Esophagus squamous epithelium (tissue), 5 donors: ENCODE measurements around the gene CEP112. TPM values are rescaled to one million over a fixed set of nuclear protein-coding genes. Genes with fewer than 3 reads are reported as not detected.
"Not testable (repeated sequence)": the region's sequence is repeated elsewhere in the genome, so short reads cannot be mapped to it uniquely, and the experiment has no call there.

ENCODE experiments used
- DNase-seq: peaks from one replicate; lab custom pipeline; 2025; lab: John Stamatoyannopoulos, UW
- H3K27ac ChIP-seq, 4 donors: fragments of 200-600 bp; sonication (generic); one replicate each; pipeline ENCODE4 v1.5.1; 2016 to 2019; ENCODE audit warnings: mild to moderate bottlenecking in 1 of 4
- H3K27me3 ChIP-seq, 4 donors: fragments of 200-600 bp; sonication (generic); 1 replicate in 3 of 4; 2 replicates in 1 of 4; pipeline versions ENCODE4 v1.5.1 to v1.6.0; 2017 to 2021; ENCODE audit warnings: antibody characterized with exemption in 1 of 4
- H3K36me3 ChIP-seq, 3 donors: fragments of 200-600 bp; sonication (generic); one replicate each; pipeline ENCODE4 v1.5.1; 2016 to 2019
- H3K4me1 ChIP-seq, 3 donors: fragments of 200-600 bp; sonication (generic); one replicate each; pipeline ENCODE4 v1.5.1; 2017 to 2019
- H3K4me3 ChIP-seq, 4 donors: fragments of 200-600 bp; sonication (generic); 1 replicate in 3 of 4; 2 replicates in 1 of 4; pipeline ENCODE4 v1.5.1; 2016 to 2019; ENCODE audit warnings: mild to moderate bottlenecking in 2 of 4, moderate library complexity in 1 of 4
- H3K9me3 ChIP-seq, 3 donors: fragments of 200-600 bp; sonication (generic); one replicate each; pipeline ENCODE4 v1.5.1; 2016 to 2019
- POLR2A ChIP-seq, 4 donors: fragments of 450-650 bp; IDR thresholded peaks; one replicate each; pipeline ENCODE4 v1.6.1; 2017; ENCODE audit warnings: antibody characterized with exemption in 4 of 4, mild to moderate bottlenecking in 4 of 4, moderate library complexity in 3 of 4
- WGBS, 2 donors: methylation state at CpG; one replicate each; pipeline ENCODE4 v1.1.5; 2018; 5-methylcytosine and 5-hydroxymethylcytosine counted together
- intact Hi-C: fragments of 100-400 bp; cut with DNase I; formaldehyde crosslinking; loops from one replicate; pipeline ENCODE4 v1.15.0; 2022
- total RNA-seq, 4 donors: library from RNA; depleted of rRNA; stranded (reverse); fragments of >200 nt; gene quantifications; one replicate each; pipeline ENCODE4 v1.1.0, GENCODE V29; 2016
- TF ChIP-seq, protein P1 (sequence below), 6 experiments: fragments of 450-650 bp in 4 of 6; fragments of 200-600 bp in 2 of 6; sonication (generic) in 2 of 6; IDR thresholded peaks; one replicate each; pipeline ENCODE4 v1.5.1; 2016 to 2019; ENCODE audit warnings: antibody characterized with exemption in 6 of 6, mild to moderate bottlenecking in 4 of 6, moderate library complexity in 4 of 6
- donor health status: DM: yes; HTN: yes; CAD: no.

Gene CEP112
- total RNA-seq, 4 donors from 2014 or later = 2.5 to 10.9 (median 6.4) TPM

DNA sequence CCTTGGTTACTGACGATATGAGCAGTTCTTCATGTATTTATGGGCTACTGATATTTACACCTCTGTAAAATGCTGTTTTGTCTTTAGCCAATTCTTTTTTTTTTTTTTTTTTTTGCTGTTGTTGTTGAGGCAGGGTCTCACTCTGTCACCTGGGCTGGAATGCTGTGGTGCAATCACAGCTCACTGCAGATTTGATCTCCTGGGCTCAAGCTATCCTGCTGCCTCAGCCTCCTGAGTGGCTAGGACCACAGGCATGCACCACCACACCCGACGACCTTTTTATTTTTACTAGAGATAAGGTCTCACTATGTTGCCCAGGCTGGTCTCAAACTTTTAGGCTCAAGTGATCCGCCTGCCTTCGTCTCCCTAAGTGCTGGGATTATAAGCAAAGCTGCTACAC is 405.5 kb downstream of the CEP112 start:
- TF ChIP-seq POLR2A (IDR thresholded peaks at IDR 0.05) = no peak
- TF ChIP-seq, protein P1, sequence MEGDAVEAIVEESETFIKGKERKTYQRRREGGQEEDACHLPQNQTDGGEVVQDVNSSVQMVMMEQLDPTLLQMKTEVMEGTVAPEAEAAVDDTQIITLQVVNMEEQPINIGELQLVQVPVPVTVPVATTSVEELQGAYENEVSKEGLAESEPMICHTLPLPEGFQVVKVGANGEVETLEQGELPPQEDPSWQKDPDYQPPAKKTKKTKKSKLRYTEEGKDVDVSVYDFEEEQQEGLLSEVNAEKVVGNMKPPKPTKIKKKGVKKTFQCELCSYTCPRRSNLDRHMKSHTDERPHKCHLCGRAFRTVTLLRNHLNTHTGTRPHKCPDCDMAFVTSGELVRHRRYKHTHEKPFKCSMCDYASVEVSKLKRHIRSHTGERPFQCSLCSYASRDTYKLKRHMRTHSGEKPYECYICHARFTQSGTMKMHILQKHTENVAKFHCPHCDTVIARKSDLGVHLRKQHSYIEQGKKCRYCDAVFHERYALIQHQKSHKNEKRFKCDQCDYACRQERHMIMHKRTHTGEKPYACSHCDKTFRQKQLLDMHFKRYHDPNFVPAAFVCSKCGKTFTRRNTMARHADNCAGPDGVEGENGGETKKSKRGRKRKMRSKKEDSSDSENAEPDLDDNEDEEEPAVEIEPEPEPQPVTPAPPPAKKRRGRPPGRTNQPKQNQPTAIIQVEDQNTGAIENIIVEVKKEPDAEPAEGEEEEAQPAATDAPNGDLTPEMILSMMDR (IDR thresholded peaks at IDR 0.05) = no peak
- no peak for DNase-seq
- Histone ChIP-seq H3K27ac (no peak overlapping the region), H3K27me3 (no peaks in the 10 kb centered on the region), H3K4me1 (peaks cover 0 to 28% (median 8%) of the 10 kb centered on the region in 3 donors), H3K36me3 (no peaks in the 10 kb centered on the region), H3K4me3 (no peak overlapping the region), H3K9me3 (no peaks in the 10 kb centered on the region)
- 75 to 85% methylated on average over 5 of the region's 5 CpGs for WGBS, 2 donors
- intact Hi-C loops = no loop called here

DNA sequence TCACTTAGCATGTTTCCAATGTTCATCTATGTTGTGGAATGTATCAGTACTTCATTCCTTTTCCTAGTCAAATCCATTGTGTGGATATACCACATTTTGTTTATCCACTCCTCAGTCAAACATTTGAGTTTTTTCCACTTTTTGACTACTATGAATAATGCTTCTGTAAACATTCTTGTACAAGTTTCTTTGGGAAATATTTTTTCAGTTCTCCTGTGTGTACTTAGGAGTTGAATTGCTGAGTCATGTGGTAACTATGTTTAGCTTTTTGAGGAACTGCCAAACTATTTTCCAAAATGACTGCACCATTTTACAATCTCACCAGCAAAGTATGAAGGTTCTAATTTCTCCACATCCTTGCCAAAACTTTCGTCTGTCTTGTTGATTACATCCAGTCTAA is 406.8 kb downstream of the CEP112 start:
- 6 to 9% methylated on average over 1 of the region's 1 CpG for WGBS, 2 donors
- no peak overlapping the region for H3K4me3 ChIP-seq
- H3K36me3 ChIP-seq = no peaks in the 10 kb centered on the region
- TF ChIP-seq, protein P1 (IDR thresholded peaks at IDR 0.05) = no peak
- no peak for TF ChIP-seq POLR2A (IDR thresholded peaks at IDR 0.05)
- DNase-seq = no peak
- intact Hi-C loops = no loop called here
- peak overlapping the region in 3 of 4 donors; percentile 56 to 72 (median 70) for H3K27ac ChIP-seq
- no peaks in the 10 kb centered on the region for H3K9me3 ChIP-seq
- H3K27me3 ChIP-seq = no peaks in the 10 kb centered on the region
- H3K4me1 ChIP-seq = peaks cover 0 to 28% (median 8%) of the 10 kb centered on the region in 3 donors

DNA sequence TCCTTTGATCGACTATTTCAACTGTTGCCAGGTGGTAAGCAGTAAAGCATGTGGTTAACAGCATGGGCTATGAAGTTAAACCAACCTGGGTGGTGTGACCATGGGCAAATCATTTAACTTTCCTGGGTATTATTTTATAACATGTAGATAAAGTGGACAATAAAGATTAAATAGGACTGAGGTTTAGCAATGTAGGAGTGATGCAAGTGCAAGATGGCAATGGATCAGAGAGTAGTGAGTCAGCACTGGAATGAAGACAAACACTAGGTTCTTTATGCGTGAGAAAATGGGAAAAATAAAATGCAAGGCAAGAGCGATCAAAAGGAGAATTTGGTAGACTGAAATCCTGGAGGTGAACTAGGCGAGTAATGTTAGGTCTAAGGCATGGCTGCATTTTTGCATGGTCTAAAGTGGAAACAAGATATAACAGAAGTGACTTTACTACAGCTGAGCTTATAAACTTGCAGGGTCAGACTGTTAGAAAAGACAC is 408.0 kb downstream of the CEP112 start:
- H3K27me3 ChIP-seq = no peaks in the 10 kb centered on the region
- no peak for DNase-seq
- no peaks in the 10 kb centered on the region for H3K36me3 ChIP-seq
- H3K4me1 ChIP-seq = peaks cover 0 to 28% (median 8%) of the 10 kb centered on the region in 3 donors
- 35 to 50% methylated on average over 4 of the region's 4 CpGs for WGBS, 2 donors
- intact Hi-C loops = no loop called here
- H3K9me3 ChIP-seq = no peaks in the 10 kb centered on the region
- H3K4me3 ChIP-seq = peak overlapping the region in 1 of 4 donors; percentile 14
- H3K27ac ChIP-seq = peak overlapping the region; percentile 24 to 70 (median 58)
- TF ChIP-seq, protein P1 (IDR thresholded peaks at IDR 0.05) = no peak
- no peak for TF ChIP-seq POLR2A (IDR thresholded peaks at IDR 0.05)

DNA sequence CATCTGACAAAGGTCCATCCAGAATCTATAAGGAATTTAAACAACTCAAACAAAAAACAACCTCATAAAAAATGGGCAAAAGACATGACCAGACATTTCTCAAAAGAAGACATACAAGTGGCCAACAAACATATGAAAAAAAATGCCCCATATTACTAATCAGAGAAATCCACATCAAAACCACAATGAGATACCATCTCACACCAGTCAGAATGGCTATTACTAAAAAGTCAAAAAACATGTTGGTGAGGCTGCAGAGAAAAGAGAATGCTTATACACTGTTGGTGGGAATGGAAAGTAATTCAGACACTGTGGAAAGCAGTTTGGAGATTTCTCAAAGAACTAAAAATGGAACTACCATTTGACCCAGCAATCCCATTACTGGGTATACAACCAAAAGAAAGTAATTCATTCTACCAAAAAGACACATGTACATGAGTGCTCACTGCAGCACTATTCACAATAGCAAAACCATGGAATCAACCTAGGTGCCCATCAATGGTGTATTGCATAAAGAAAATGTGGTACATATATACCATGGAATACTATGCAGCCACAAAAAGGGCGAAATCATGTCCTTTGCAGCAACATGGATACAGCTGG is 409.7 kb downstream of the CEP112 start:
- H3K9me3 ChIP-seq, H3K4me3 ChIP-seq, DNase-seq, H3K36me3 ChIP-seq, H3K27ac ChIP-seq, H3K27me3 ChIP-seq, intact Hi-C loops: not testable (repeated sequence)
- H3K4me1 ChIP-seq = peaks cover 0 to 28% (median 8%) of the 10 kb centered on the region in 3 donors
- 27 to 42% methylated on average over 1 of the region's 1 CpG for WGBS, 2 donors

DNA sequence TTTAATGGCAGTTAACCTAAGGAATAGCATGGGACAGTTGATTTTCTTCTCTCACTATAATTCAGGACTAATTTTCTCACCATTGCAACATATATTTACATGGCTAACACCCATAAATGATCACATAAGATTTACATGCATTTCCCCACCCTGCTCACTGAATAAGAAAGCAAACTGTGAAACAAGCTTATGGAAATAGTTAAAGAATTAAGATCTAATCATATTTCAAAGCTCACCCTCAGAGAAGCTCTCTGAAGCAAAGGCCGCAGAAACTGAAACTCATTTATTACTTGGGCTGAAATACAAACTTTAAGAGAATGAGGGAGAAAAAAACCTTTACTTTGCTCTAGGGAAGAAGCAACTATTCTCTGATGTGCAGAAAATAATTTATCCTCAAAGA is 411.8 kb downstream of the CEP112 start:
- DNase-seq = no peak
- Histone ChIP-seq H3K4me1 (peaks cover 0 to 17% (median 8%) of the 10 kb centered on the region in 3 donors), H3K4me3 (no peak overlapping the region), H3K27me3 (no peaks in the 10 kb centered on the region), H3K36me3 (no peaks in the 10 kb centered on the region), H3K9me3 (no peaks in the 10 kb centered on the region), H3K27ac (no peak overlapping the region)
- intact Hi-C loops = no loop called here
- 81 to 88% methylated on average over 1 of the region's 1 CpG for WGBS, 2 donors
- TF ChIP-seq POLR2A (IDR thresholded peaks at IDR 0.05) = no peak
- TF ChIP-seq, protein P1 (IDR thresholded peaks at IDR 0.05) = no peak
